Measurements from ENCODE around the gene CD248.
A peak's percentile ranks its signal among the peaks of the same experiment; 100 is the strongest.

Gene CD248

GRCh38 chr11:66292543-66293332 lies 24.1 kb downstream of the CD248 start:
- in situ Hi-C loops (cut with MboI; ENCODE audit: low pct_unique_long_range_greater_than_20kb, low sequenced_read_pairs), result no loop called here
- no peak for DNase-seq

GRCh38 chr11:66291706-66292542 lies 24.9 kb downstream of the CD248 start, which contains the start of gene TMEM151A:
TSS of gene TMEM151A (plus strand) at chr11:66291894. CDS start at chr11:66292014, 120 bp downstream.
- in situ Hi-C loops (cut with MboI; ENCODE audit: low pct_unique_long_range_greater_than_20kb, low sequenced_read_pairs), result no loop called here
- no peak for DNase-seq

GRCh38 chr11:66291303-66291705 lies 25.5 kb downstream of the CD248 start:
- DNase-seq, result no peak
- in situ Hi-C loops (cut with MboI; ENCODE audit: low pct_unique_long_range_greater_than_20kb, low sequenced_read_pairs), result no loop called here

- no peak for DNase-seq
- in situ Hi-C loops (cut with MboI; ENCODE audit: low pct_unique_long_range_greater_than_20kb, low sequenced_read_pairs), result no loop called here
Measured at GRCh38 chr11:66290330-66290621, 26.6 kb downstream of the CD248 start.

- no peak for DNase-seq
- in situ Hi-C loops (cut with MboI; ENCODE audit: low pct_unique_long_range_greater_than_20kb, low sequenced_read_pairs), result no loop called here
Measured at GRCh38 chr11:66289548-66290329, 27.1 kb downstream of the CD248 start.

GRCh38 chr11:66288671-66289547 lies 27.9 kb downstream of the CD248 start, which contains the start of gene YIF1A:
TSS of gene YIF1A (minus strand) at chr11:66289143. CDS start at chr11:66288985, 158 bp downstream.
- DNase-seq, result peak; percentile 99
- in situ Hi-C loops (cut with MboI; ENCODE audit: low pct_unique_long_range_greater_than_20kb, low sequenced_read_pairs), result no loop called here

DNA sequence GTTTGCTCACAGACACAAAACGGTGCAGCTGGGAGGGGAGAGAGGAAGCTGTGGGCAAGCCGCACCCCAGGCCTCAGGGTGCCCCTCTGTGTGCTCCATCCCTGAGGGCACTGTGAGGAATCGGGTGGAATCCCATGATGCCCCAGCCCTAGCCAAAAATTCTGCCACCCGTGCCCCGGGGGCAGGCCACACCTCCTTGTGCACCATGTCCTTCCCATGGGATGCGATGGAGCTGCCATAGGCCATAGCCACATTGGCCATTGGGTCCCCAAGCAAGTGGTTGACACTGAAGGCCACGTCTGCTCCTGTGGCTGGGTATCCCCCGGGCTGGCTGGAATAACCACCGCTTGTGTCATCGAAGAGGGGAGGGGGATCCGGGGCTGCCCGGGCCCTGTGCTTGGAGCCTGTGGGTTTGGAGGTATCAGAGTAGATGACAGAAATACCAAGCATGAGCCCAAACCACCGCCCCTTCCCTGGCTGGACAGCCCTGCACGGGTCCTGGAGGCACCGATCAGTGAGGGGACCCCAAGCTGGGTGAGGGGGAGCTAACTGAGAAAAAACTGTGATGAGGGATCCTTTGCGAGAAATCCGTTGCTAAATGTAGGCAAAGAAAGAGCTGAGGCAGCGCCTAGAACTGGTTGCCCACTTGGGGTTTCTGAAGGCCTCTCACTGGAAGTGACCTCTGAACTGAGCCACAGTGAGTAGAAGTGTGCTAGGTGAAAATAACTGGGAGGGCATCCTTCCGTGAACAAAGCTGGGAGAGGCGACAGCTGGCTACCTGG lies 28.8 kb downstream of the CD248 start:
- DNase-seq, result no peak

DNA sequence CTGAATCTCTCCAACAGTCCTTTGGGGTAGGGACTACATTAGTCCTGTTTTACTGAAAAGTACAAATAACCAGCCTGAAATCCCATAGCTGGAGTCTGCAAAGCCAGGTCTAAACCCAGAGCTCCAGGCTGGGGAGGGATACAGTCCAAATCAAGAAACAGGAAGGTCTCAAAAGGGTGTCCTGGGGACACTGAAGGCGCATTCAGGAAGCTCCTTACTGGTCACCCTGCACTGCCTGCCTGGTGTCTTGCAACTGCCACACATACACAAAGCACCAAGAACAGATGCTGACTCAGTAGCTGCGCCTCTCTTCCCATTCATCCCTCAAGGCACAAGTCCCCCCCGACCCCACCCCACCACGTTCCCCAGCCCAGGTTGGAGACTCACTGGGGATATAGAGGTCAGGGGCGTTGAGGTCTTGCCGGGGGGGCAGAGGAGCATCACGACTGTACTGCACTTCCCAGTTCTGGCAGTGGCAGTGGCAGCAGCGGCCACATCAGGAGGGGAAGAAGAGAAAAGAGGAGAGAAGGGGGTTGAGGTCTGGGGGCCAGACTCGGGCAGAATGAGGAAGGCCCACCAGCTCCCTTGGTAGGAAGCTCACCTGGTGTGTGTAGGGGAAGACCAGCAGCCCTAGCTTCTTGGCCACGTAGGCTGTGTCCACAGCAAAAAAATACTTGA lies 29.5 kb downstream of the CD248 start:
- in situ Hi-C loops (cut with MboI; ENCODE audit: low pct_unique_long_range_greater_than_20kb, low sequenced_read_pairs), result no loop called here
- DNase-seq, result no peak

More for the DNA sequence above, 28.8 kb downstream of the CD248 start:
- in situ Hi-C loops (cut with MboI; ENCODE audit: low pct_unique_long_range_greater_than_20kb, low sequenced_read_pairs), result no loop called here

GRCh38 chr11:66286699-66287098 lies 30.1 kb downstream of the CD248 start:
- in situ Hi-C loops (cut with MboI; ENCODE audit: low pct_unique_long_range_greater_than_20kb, low sequenced_read_pairs), result no loop called here
- no peak for DNase-seq

GRCh38 chr11:66285250-66285947 lies 31.4 kb downstream of the CD248 start:
- in situ Hi-C loops (cut with MboI; ENCODE audit: low pct_unique_long_range_greater_than_20kb, low sequenced_read_pairs), result no loop called here
- no peak for DNase-seq

DNA sequence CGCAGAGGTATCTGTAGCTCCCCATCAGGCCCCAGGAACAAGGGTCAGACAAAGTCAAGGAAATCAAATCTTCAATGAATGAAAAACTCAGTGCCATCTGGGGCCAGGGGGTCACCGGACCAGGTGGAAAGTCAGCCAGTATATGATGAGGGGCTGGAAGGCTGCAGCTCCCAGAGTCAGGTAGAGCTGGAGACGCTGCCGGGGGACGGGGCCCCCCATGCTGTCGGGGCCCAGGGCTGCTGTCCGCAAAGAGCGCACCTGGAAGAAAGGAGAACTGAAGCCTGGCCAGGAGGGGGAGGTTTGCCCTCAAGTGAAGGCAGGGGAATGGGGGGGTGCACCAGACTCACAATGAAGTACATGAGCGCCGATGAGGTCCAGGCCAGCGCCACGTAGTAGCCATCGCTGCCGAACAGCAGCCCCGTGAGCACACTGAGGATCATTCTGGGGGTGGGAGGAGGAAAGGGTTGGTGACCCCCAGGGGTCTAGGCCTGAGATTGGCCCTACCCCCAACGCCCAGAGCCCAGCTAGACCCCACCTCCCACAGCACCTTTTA lies 32.2 kb downstream of the CD248 start:
- in situ Hi-C loops (cut with MboI; ENCODE audit: low pct_unique_long_range_greater_than_20kb, low sequenced_read_pairs), result no loop called here
- DNase-seq, result no peak

DNA sequence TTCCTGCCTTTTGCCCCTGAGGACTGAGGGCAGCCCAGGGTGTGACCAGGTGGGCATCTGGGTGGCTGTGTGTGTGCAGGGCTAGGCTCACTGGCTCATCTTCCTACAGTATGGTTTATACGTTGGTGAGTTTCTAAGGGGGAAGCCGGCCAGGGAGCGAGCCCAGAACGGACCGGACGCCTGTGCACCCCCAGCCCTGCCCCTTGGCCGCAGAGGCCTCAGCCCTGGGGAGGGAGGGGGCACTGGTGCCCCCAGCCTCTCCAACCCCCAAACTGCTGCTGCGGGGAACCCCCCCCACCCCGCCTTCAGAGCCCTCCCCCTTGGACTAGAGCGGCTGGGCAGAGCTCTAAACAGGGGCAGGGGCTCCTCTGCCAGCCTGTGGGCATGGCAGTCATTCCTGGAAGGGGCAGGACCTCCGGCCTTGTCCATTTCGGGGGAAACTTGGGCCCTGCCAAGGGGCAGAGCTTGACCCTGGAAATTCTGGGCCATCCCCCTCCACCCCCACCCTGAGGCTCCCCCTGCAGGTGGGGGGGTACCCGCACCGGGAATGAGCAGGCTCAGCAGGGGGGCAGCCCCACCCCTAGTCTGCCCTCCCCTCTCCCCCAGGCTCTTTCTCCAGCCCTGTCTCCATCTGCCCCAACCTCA lies 33.3 kb downstream of the CD248 start:
- no peak for DNase-seq
- in situ Hi-C loops (cut with MboI; ENCODE audit: low pct_unique_long_range_greater_than_20kb, low sequenced_read_pairs), result no loop called here

DNA sequence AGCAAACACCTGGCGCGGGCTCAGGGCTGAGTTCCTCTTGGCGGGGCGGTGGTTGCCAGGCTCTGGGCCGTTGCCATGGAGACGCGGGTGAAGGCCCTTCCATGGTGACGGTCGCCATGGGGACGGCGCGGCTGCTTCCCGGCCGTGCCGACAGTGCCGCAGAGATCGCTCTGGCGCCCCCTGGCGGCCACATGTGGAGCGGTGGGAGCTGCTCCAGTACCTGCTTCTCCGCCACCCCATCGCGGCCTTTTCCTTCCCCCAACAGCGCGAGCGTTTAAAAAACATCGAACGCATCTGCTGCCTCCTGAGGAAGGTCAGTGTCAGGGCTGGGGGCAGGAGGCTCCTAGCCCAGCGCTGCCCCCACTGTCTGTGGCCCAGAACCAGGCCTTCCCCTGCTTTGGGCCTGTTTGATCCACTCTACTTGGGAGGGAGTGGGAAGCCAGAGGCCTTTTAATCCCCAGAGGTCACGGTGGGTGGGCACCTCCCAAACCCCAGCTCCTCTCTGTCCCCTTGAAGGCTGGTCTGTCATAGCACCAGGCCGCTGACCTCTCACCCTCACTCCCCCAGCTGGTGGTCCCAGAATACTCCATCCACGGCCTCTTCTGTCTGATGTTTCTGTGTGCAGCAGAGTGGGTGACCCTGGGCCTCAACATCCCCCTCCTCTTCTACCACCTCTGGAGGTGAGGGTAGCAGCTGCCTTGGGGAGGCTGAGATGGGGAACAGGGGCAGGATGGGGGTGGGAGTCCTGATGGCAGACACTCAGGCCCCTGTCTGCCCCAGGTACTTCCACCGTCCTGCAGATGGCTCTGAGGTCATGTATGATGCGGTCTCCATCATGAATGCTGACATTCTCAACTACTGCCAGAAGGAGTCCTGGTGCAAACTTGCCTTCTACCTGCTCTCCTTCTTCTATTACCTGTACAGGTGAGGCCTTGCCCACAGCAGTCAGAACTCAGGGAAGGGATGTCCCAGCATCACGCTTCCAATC lies 34.1 kb downstream of the CD248 start:
- peak; percentile 99 for DNase-seq
- in situ Hi-C loops (cut with MboI; ENCODE audit: low pct_unique_long_range_greater_than_20kb, low sequenced_read_pairs), result no loop called here

DNA sequence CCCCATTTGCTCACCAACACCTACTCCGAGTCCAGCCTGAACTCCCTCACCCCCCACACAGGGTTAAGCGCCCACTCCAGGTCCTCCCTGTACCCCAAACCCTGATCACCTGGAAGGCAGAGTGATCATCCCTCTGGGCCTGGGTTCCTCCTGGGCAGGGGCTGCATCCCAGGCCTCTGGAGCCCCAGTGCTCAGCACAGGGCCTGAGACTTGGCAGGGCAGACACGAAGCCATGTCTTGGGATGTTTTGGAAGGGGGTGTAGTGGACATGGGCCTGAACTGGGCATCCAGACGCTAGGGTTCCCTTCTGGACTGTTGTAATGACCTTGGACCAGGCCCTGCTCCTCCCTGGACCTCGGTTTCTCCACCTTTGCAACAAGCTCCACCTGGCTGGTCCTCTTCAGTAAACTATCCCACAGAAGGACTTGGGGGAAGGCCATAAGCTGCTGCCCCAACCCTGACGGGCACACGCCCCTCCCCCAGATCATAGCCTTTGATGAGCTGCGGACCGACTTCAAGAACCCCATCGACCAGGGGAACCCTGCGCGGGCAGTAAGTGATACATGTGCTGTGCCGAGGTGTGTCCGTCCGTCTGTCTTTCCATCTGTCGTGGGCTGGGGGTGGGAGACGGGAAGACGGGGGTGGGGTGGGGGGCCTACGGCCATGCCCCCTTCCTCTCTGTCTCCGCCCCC lies 34.9 kb downstream of the CD248 start:
- in situ Hi-C loops (cut with MboI; ENCODE audit: low pct_unique_long_range_greater_than_20kb, low sequenced_read_pairs), result no loop called here
- DNase-seq, result no peak

DNA sequence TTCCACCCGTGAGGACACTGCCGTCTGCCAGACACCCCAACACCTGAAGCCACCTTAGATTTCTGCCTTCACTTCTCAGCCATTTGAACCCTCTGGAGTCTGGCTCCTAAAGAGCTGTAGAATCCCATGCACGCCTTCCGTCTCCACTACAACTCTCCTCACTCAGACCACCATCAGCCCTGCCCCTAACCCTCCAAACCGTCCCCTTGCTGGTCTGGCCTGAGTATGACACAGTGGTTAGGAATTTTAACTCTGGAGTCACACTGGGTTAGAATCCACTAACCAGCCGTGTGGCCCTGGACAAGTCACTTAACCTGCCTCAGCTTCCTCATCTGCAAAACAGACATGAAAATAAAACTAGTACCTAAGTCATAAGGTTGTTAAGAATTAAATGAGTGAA lies 35.8 kb downstream of the CD248 start:
- no peak for DNase-seq
- in situ Hi-C loops (cut with MboI; ENCODE audit: low pct_unique_long_range_greater_than_20kb, low sequenced_read_pairs), result no loop called here
